Right lung (tissue), 5 donors: ENCODE data around the gene MGP. TPM values are rescaled to one million over a fixed set of nuclear protein-coding genes. Genes with fewer than 3 reads are reported as not detected.

Experiments
- DNase-seq, 2 donors: peaks; one replicate each; pipeline ENCODE4 v3.0.0-alpha.2; 2013
- polyA plus RNA-seq, 5 donors: library from polyadenylated mRNA; unstranded; fragments of 120-200 nt; gene quantifications; one replicate each; pipeline versions ENCODE4 v1.2.1 to v1.2.3, GENCODE V29; 2013; ENCODE audit warnings: inconsistent platforms in 1 of 5, low replicate concordance in 1 of 5; ENCODE audit not compliant: insufficient read length in 5 of 5, insufficient read depth in 1 of 5

MGP gene
- polyA plus RNA-seq, 5 donors: 70.2 to 112 (median 96.6) TPM

DNA sequence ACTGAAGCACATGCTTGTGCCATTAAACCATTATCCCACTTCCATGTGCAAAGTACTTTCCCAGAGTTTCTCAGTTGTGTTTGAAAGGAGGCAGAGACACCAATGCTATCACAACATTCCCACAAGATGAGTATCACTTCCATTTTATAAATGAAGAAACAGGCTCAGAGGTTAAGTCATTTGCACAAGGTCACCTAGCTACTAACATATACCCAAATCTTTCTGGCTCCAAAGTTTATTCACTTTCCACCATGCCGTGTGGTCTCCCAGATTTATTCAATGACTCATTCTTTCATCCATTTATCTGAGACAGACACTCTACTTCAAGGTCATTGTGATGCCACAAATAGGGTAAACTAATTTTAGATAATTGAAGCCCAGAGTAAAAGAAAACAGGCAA, 51.7 kb downstream of the MGP start:
- no peak for DNase-seq

DNA sequence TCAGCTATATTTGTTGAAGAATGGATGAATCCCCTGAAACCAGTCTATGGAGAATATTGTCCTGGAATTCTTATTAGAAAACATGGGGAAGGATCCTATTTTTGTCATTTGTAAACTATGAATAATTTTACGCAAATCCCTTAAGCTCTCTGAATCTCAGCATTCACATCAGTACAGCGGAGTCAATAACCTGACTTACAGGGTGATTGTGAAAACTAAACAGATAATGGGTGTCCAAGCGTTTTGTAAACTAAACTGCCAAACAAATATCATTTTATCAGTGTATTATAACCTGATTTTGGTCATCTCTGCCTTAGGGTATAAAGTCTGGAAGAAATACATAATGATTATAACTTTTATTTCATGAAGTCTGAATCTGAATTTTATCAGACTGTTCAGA, 52.3 kb downstream of the MGP start:
- DNase-seq: no peak

Other genes with a start within 250 kb of the MGP start
- under 1 TPM; 0.21 to 0.71 (median 0.55) TPM for gene GUCY2C, start 189.3 kb downstream of the MGP start, polyA plus RNA-seq
- gene WBP11, start 82.4 kb downstream of the MGP start, polyA plus RNA-seq: 10 to 100 TPM; 74.4 to 99.3 (median 85.8) TPM
- gene C12orf60, start 82.2 kb downstream of the MGP start, polyA plus RNA-seq: 1 to 10 TPM; 2.4 to 4.1 (median 3.2) TPM
- under 1 TPM; 0.42 to 0.82 (median 0.51) TPM for gene SMCO3, start 71.7 kb downstream of the MGP start, polyA plus RNA-seq
- under 1 TPM; 0.14 to 0.89 (median 0.28) TPM for gene ART4, start 42.3 kb downstream of the MGP start, polyA plus RNA-seq
- 10 to 100 TPM in 2 of 5 donors, 1 to 10 TPM in 3; 3.4 to 13.3 (median 9.6) TPM for gene ERP27, start 52.7 kb upstream of the MGP start, polyA plus RNA-seq
- 10 to 100 TPM; 66.1 to 79.6 (median 76.2) TPM for gene ARHGDIB, start 75.7 kb upstream of the MGP start, polyA plus RNA-seq
- not detected for gene PDE6H, start 87.2 kb upstream of the MGP start, polyA plus RNA-seq